ENCODE results near the gene TGIF2. TPM values are rescaled to one million over a fixed set of nuclear protein-coding genes. Genes with fewer than 3 reads are reported as not detected.

TGIF2 gene
- polyA plus RNA-seq, 1 experiment: 12.2 TPM

GRCh38 chr20:36642136-36642535, 68.7 kb downstream of the TGIF2 start:
- H3K27me3 ChIP-seq (ENCODE audit: control insufficient read depth, insufficient read depth, low read length): no peaks in the 10 kb centered on the region
- ChIA-PET CTCF (interaction anchor here (0.6 kb wide), 1 partner anchor 312 kb away, joined by 10 read pairs; no protein-coding TSS in a partner anchor), POLR2A (no interaction called here)
- no peak overlapping the region for H3K27ac ChIP-seq (ENCODE audit: low read depth, low read length)
- H3K9me3 ChIP-seq (ENCODE audit: control insufficient read depth, insufficient read depth, low read length): no peaks in the 10 kb centered on the region
- no peak for TF ChIP-seq CTCF (IDR thresholded peaks at IDR 0.05; ENCODE audit: low read depth, low read length)
- no peak overlapping the region for H3K4me3 ChIP-seq (ENCODE audit: low read depth, low read length)
- DNase-seq (ENCODE audit: low read depth, low spot score): no peak

Small RNA genes lying within 50 kb of the gene (small RNA-seq; reads per million reads assigned to genes)
- gene RF00017 (ENCODE audit: insufficient read length, low read depth): not detected

Other genes with a start within 250 kb of the TGIF2 start
- gene MYL9, start 32.1 kb upstream of the TGIF2 start, polyA plus RNA-seq (2011; rRNA removed): 273 and 380 TPM in 2 replicates
- 125 and 151 TPM in 2 replicates for gene RAB5IF, start 32.2 kb downstream of the TGIF2 start, polyA plus RNA-seq (2011; rRNA removed)
- gene SLA2, start 72.6 kb downstream of the TGIF2 start, polyA plus RNA-seq (2011; rRNA removed): not detected in 2 replicates
- 39.5 and 39.8 TPM in 2 replicates for gene NDRG3, start 172.5 kb downstream of the TGIF2 start, polyA plus RNA-seq (2011; rRNA removed)
- gene DSN1, start 200.2 kb downstream of the TGIF2 start, polyA plus RNA-seq (2011; rRNA removed): 6.0 and 8.7 TPM in 2 replicates

All from AG04450 (cell line).